HG03442 (cell line): ENCODE results near the gene ATAD2B.

ENCODE experiments used
- ATAC-seq: cut with Tn5 transposase; IDR thresholded peaks from one replicate; pipeline ENCODE4 v1.9.1; 2021; ENCODE audit warnings: mild to moderate bottlenecking, moderate library complexity; ENCODE audit not compliant: unreplicated experiment

ATAD2B gene

GRCh38 chr2:23838996-23839395, 87.9 kb downstream of the ATAD2B start:
- ATAC-seq: no peak

GRCh38 chr2:23838581-23838980, 88.3 kb downstream of the ATAD2B start:
- ATAC-seq: no peak

- ATAC-seq: no peak
These were observed 89.1 kb downstream of the ATAD2B start for GRCh38 chr2:23837871-23838270.

GRCh38 chr2:23836971-23837565, 89.9 kb downstream of the ATAD2B start:
- no peak for ATAC-seq

GRCh38 chr2:23836505-23836904, 90.4 kb downstream of the ATAD2B start:
- ATAC-seq: no peak

GRCh38 chr2:23835988-23836387, 90.9 kb downstream of the ATAD2B start:
- no peak for ATAC-seq

- no peak for ATAC-seq
These were observed 91.5 kb downstream of the ATAD2B start for GRCh38 chr2:23835423-23835822.

- ATAC-seq: no peak
These were observed 97.9 kb downstream of the ATAD2B start for GRCh38 chr2:23828986-23829385.

- ATAC-seq: no peak
These were observed 98.5 kb downstream of the ATAD2B start for GRCh38 chr2:23828256-23828980.

GRCh38 chr2:23827287-23827686, 99.6 kb downstream of the ATAD2B start:
- ATAC-seq: no peak

GRCh38 chr2:23826771-23827170, 100.2 kb downstream of the ATAD2B start:
- ATAC-seq: no peak

GRCh38 chr2:23826040-23826439, 100.9 kb downstream of the ATAD2B start:
- ATAC-seq: no peak

- ATAC-seq: no peak
These were observed 102.1 kb downstream of the ATAD2B start for GRCh38 chr2:23824777-23825212.

GRCh38 chr2:23823863-23824262, 103.1 kb downstream of the ATAD2B start:
- ATAC-seq: no peak

- no peak for ATAC-seq
These were observed 112.0 kb downstream of the ATAD2B start for GRCh38 chr2:23814963-23815362.

- no peak for ATAC-seq
These were observed 113.5 kb downstream of the ATAD2B start for GRCh38 chr2:23813438-23813837.

- ATAC-seq: no peak
These were observed 117.8 kb downstream of the ATAD2B start for GRCh38 chr2:23809150-23809549.

- ATAC-seq: no peak
These were observed 120.2 kb downstream of the ATAD2B start for GRCh38 chr2:23806665-23807249.

GRCh38 chr2:23806201-23806600, 120.7 kb downstream of the ATAD2B start:
- no peak for ATAC-seq

- no peak for ATAC-seq
These were observed 122.9 kb downstream of the ATAD2B start for GRCh38 chr2:23803965-23804542.

GRCh38 chr2:23803264-23803964, 123.5 kb downstream of the ATAD2B start:
- ATAC-seq: no peak
